ENCODE results near the gene ADH4. TPM values are rescaled to one million over a fixed set of nuclear protein-coding genes. Genes with fewer than 3 reads are reported as not detected.

Gene ADH4
- total and polyA plus RNA-seq, 9 of the 15 experiments (the other 6 are each of a cell fraction or from before 2014, with no cell fraction given), result not detected

- Histone ChIP-seq H4K20me1 (replicated peaks; ENCODE audit: control insufficient read depth, insufficient read depth, low read length) (no peaks in the 10 kb centered on the region; the same call in 1 of the 2 replicates), H3K9me3 (replicated peaks; ENCODE audit: control insufficient read depth, insufficient read depth, low read depth, low read length) (no peaks in the 10 kb centered on the region), H3K9ac (ENCODE audit: insufficient read depth in 1 of 2, low read depth in 2 of 2, low read length in 2 of 2) (peak within 1 kb of the TSS; percentile 92 to 97), H3K27ac (ENCODE audit: extremely low read depth, low read depth, low read length) (peak within 1 kb of the TSS; percentile 90), H3K4me3 (peak within 1 kb of the TSS; percentile 92), H3K27me3 (ENCODE audit: control insufficient read depth in 2 of 2, insufficient read depth in 2 of 2, low read length in 2 of 2) (no peaks in the 10 kb centered on the region), H3K36me3 (ENCODE audit: control insufficient read depth, insufficient read depth, low read length) (peaks cover 22% of the 10 kb centered on the region), H2AFZ (ENCODE audit: low read depth, low read length) (peak within 1 kb of the TSS; percentile 84), H3K4me2 (ENCODE audit: insufficient read depth, low read length) (peak within 1 kb of the TSS; percentile 94), H3K79me2 (ENCODE audit: control insufficient read depth, insufficient read depth, low read length) (peaks cover 83% of the 10 kb centered on the region), H3K4me1 (replicated peaks in 1 of 2; ENCODE audit: control insufficient read depth in 2 of 2, insufficient read depth in 2 of 2, low read length in 2 of 2) (peaks cover 4 to 7% of the 10 kb centered on the region in 2 experiments; a peak in 4 of 5 replicates), H3K9me1 (ENCODE audit: control insufficient read depth, insufficient read depth, low read length) (no peaks in the 10 kb centered on the region)
- POLR2A ChIA-PET, result interaction anchor here (0.5 to 1.4 kb wide), 5 partner anchors 10 to 178 kb away, joined by 3 to 9 read pairs (median 4); partner anchors contain the start of gene EIF4E
- under 1% methylated on average over 43 of the region's 53 CpGs for WGBS (ENCODE audit: insufficient coverage, low coverage, missing lambda C conversion rate)
- FAIRE-seq, result peak; percentile 37
- ATAC-seq, result peak; percentile 81
- TSS peak; percentile 89 for BruUV-seq (replicated peaks)
- intact Hi-C loops (cut with micrococcal nuclease) (no loop called here), in situ Hi-C loops (cut with MboI) (no loop called here)
- CTCF ChIA-PET (ENCODE audit: low intra/inter-chr PET ratio), result no interaction called here
- peak; percentile 92 to 93 (median 92) for DNase-seq (ENCODE audit: extremely low read depth in 1 of 4, low spot score in 3 of 4)
- TF ChIP-seq PKNOX1 (IDR thresholded peaks at IDR 0.05), result no peak
- no peak; the same call in 1 of the 2 replicates for TF ChIP-seq DPF2 (IDR thresholded peaks at IDR 0.05)
- peak; percentile 47; the same call in 1 of the 2 replicates for TF ChIP-seq DIDO1 (tag; IDR thresholded peaks at IDR 0.05; ENCODE audit: low read depth)
- TF ChIP-seq, protein P1, sequence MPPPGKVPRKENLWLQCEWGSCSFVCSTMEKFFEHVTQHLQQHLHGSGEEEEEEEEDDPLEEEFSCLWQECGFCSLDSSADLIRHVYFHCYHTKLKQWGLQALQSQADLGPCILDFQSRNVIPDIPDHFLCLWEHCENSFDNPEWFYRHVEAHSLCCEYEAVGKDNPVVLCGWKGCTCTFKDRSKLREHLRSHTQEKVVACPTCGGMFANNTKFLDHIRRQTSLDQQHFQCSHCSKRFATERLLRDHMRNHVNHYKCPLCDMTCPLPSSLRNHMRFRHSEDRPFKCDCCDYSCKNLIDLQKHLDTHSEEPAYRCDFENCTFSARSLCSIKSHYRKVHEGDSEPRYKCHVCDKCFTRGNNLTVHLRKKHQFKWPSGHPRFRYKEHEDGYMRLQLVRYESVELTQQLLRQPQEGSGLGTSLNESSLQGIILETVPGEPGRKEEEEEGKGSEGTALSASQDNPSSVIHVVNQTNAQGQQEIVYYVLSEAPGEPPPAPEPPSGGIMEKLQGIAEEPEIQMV (tag; conservative IDR thresholded peaks at IDR 0.05; ENCODE audit: low read depth), result no peak
- no peak for TF ChIP-seq SMARCA4 (IDR thresholded peaks at IDR 0.05)
- no peak for TF ChIP-seq BRD9 (IDR thresholded peaks at IDR 0.05; ENCODE audit: low read depth, partially characterized antibody)
- TF ChIP-seq, protein P2, sequence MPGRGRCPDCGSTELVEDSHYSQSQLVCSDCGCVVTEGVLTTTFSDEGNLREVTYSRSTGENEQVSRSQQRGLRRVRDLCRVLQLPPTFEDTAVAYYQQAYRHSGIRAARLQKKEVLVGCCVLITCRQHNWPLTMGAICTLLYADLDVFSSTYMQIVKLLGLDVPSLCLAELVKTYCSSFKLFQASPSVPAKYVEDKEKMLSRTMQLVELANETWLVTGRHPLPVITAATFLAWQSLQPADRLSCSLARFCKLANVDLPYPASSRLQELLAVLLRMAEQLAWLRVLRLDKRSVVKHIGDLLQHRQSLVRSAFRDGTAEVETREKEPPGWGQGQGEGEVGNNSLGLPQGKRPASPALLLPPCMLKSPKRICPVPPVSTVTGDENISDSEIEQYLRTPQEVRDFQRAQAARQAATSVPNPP (IDR thresholded peaks at IDR 0.05; ENCODE audit: borderline replicate concordance, insufficient read depth, insufficient read length), result no peak
- TF ChIP-seq ZBTB7A (IDR thresholded peaks at IDR 0.05; ENCODE audit: borderline replicate concordance, control insufficient read depth, low read depth, low read length), result peak; percentile 79
- no peak for TF ChIP-seq NR1H2 (CRISPR knock-in tag; IDR thresholded peaks at IDR 0.05)
- TF ChIP-seq, protein P3, sequence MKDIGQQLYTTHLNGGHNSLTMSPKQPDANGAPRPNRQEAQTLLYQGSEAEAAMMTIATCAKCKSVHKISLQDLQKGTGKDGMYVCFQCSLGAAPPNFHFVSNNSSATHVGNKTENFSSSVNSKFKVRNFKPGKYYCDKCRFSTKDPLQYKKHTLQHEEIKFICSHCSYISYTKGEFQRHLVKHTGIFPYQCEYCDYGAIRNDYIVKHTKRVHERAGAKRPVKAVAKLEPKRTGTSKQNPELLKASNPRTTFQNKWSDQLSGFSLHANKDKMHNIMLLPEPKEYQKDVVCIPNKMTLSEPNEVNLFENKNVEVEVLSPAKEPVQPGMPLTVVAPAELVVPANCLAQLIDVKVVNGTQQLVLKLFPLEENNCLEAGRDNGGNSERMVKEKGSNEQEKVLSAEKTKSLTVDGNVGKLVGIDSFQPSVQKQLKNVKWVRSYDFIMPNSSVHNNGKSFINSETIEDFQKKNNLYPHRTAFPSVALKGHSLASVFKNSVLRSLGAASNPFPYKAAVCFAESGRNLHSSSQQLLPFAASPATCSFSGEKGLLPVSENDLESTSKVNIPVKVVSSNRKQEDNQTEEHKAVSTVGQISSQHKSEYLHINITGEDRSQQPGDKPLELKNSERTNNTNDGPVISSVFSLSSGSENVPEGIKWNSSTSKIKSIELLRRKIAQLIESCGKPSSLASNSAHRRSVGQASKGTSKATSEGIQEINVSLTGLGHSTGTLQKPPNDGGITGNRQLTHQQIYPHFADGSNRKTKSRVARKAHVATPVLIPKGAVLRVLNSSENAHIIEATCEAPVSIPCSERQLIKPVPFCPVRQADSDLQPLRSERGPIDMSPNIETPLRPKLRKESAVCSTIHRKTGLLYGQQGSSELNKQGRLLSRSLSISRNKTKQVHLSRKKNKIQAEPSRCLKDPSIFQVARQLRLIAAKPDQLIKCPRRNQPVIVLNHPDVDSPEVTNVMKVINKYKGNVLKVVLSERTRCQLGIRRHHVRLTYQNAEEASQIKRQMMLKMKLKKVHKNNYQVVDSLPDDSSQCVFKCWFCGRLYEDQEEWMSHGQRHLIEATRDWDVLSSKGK (CRISPR knock-in tag; IDR thresholded peaks at IDR 0.05), result no peak
- TF ChIP-seq CCAR2 (IDR thresholded peaks at IDR 0.05; ENCODE audit: low read depth, low read length), result no peak
- no peak for TF ChIP-seq GABPB2 (CRISPR knock-in tag; conservative IDR thresholded peaks at IDR 0.05)
- no peak for TF ChIP-seq BDP1 (IDR thresholded peaks at IDR 0.05; ENCODE audit: insufficient read depth, insufficient read length)
Observed at GRCh38 chr4:99088481-99089365, 55.4 kb downstream of the ADH4 start, which contains the start of gene ADH5. Gene ADH5 (minus strand): TSS chr4:99088788. CDS start chr4:99088700, 88 bp downstream.

Measured in K562 (cell line).